ENCODE measurements around the gene VGLL1.

VGLL1 gene

GRCh38 chrX:136597356-136597755 lies 65.3 kb downstream of the VGLL1 start:
- TF ChIP-seq YY1 (IDR thresholded peaks at IDR 0.05; ENCODE audit: insufficient read depth, insufficient read length) (no peak), SUZ12 (IDR thresholded peaks at IDR 0.05; ENCODE audit: extremely low read depth, insufficient read depth, insufficient read length) (no peak), ZNF274 (IDR thresholded peaks at IDR 0.05; ENCODE audit: low read depth, low read length) (no peak)
- H3K9ac ChIP-seq (ENCODE audit: insufficient read length, low read depth): no peak overlapping the region
- no peaks in the 10 kb centered on the region for H3K4me1 ChIP-seq (ENCODE audit: insufficient read depth, insufficient read length)
- H3K4me3 ChIP-seq (ENCODE audit: insufficient read length, low read depth): no peak overlapping the region
- no peaks in the 10 kb centered on the region for H3K9me3 ChIP-seq (ENCODE audit: insufficient read depth, low read length)
- H3K36me3 ChIP-seq (ENCODE audit: insufficient read depth, insufficient read length, low read length): no peaks in the 10 kb centered on the region
- DNase-seq (ENCODE audit: low read depth, low spot score): no peak
- no peaks in the 10 kb centered on the region for H3K27me3 ChIP-seq (ENCODE audit: insufficient read depth, insufficient read length)

- TF ChIP-seq SUZ12 (IDR thresholded peaks at IDR 0.05; ENCODE audit: extremely low read depth, insufficient read depth, insufficient read length) (no peak), YY1 (IDR thresholded peaks at IDR 0.05; ENCODE audit: insufficient read depth, insufficient read length) (no peak)
- H3K36me3 ChIP-seq (ENCODE audit: insufficient read depth, insufficient read length, low read length): no peaks in the 10 kb centered on the region
- H3K9me3 ChIP-seq (ENCODE audit: insufficient read depth, low read length): no peaks in the 10 kb centered on the region
- H3K27me3 ChIP-seq (ENCODE audit: insufficient read depth, insufficient read length): no peaks in the 10 kb centered on the region
- H3K4me1 ChIP-seq (ENCODE audit: insufficient read depth, insufficient read length): no peaks in the 10 kb centered on the region
- no peak overlapping the region for H3K9ac ChIP-seq (ENCODE audit: insufficient read length, low read depth)
- no peak for DNase-seq (ENCODE audit: low read depth, low spot score)
- no peak overlapping the region for H3K4me3 ChIP-seq (ENCODE audit: insufficient read length, low read depth)
Observed at GRCh38 chrX:136597954-136598353, 65.9 kb downstream of the VGLL1 start.

GRCh38 chrX:136598631-136599030 lies 66.6 kb downstream of the VGLL1 start:
- no peak for DNase-seq (ENCODE audit: low read depth, low spot score)
- Histone ChIP-seq H3K9ac (ENCODE audit: insufficient read length, low read depth) (no peak overlapping the region), H3K9me3 (ENCODE audit: insufficient read depth, low read length) (no peaks in the 10 kb centered on the region), H3K4me3 (ENCODE audit: insufficient read length, low read depth) (no peak overlapping the region), H3K27me3 (ENCODE audit: insufficient read depth, insufficient read length) (no peaks in the 10 kb centered on the region), H3K4me1 (ENCODE audit: insufficient read depth, insufficient read length) (no peaks in the 10 kb centered on the region), H3K36me3 (ENCODE audit: insufficient read depth, insufficient read length, low read length) (no peaks in the 10 kb centered on the region)
- no peak for TF ChIP-seq YY1 (IDR thresholded peaks at IDR 0.05; ENCODE audit: insufficient read depth, insufficient read length)
- TF ChIP-seq SUZ12 (IDR thresholded peaks at IDR 0.05; ENCODE audit: extremely low read depth, insufficient read depth, insufficient read length): no peak
- no peak for TF ChIP-seq ZNF274 (IDR thresholded peaks at IDR 0.05; ENCODE audit: low read depth, low read length)

DNA sequence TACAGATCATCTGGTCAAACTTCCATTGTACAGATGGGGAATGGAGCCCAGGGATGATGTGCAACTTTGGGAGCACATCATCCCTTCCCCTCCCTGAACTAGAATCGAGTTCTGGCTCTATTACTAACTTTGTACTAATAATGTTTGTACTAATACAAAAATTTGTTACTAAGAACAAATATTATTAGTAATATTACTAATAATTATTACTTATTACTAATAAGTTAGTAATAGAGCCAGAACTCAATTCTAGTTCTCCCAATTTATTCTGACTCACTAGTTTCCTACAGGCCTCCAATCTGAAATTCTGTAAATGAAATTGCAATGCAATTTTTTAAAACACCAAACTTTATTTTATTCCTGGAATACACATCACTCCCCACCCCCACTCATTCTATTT lies 68.0 kb downstream of the VGLL1 start:
- no peak for DNase-seq (ENCODE audit: low read depth, low spot score)
- H3K4me3 ChIP-seq (ENCODE audit: insufficient read length, low read depth): no peak overlapping the region
- H3K36me3 ChIP-seq (ENCODE audit: insufficient read depth, insufficient read length, low read length): no peaks in the 10 kb centered on the region
- H3K9me3 ChIP-seq (ENCODE audit: insufficient read depth, low read length): no peaks in the 10 kb centered on the region
- no peak overlapping the region for H3K9ac ChIP-seq (ENCODE audit: insufficient read length, low read depth)
- no peaks in the 10 kb centered on the region for H3K4me1 ChIP-seq (ENCODE audit: insufficient read depth, insufficient read length)
- no peaks in the 10 kb centered on the region for H3K27me3 ChIP-seq (ENCODE audit: insufficient read depth, insufficient read length)
- TF ChIP-seq SUZ12 (IDR thresholded peaks at IDR 0.05; ENCODE audit: extremely low read depth, insufficient read depth, insufficient read length) (no peak), YY1 (IDR thresholded peaks at IDR 0.05; ENCODE audit: insufficient read depth, insufficient read length) (no peak), ZNF274 (IDR thresholded peaks at IDR 0.05; ENCODE audit: low read depth, low read length) (no peak)

Measured in NT2/D1 (cell line).